GM12878 (cell line): ENCODE measurements around the gene IRF7. TPM values are rescaled to one million over a fixed set of nuclear protein-coding genes. Genes with fewer than 3 reads are reported as not detected.
A peak's percentile ranks its signal among the peaks of the same experiment; 100 is the strongest.

Experiments
- ATF2 ChIP-seq: IDR thresholded peaks from 2 replicates; pipeline ENCODE4 v1.6.1; 2012; ENCODE audit warnings: low read length, inconsistent platforms
- ESRRA ChIP-seq: IDR thresholded peaks from 2 replicates; pipeline ENCODE4 v1.6.1; 2012; ENCODE audit warnings: mild to moderate bottlenecking, low read length, improper control_type of control experiment
- IKZF1 ChIP-seq: fragments of 450-650 bp; conservative IDR thresholded peaks from 2 replicates; pipeline ENCODE4 v1.6.1; 2017; ENCODE audit warnings: antibody characterized with exemption, mild to moderate bottlenecking
- IRF3 ChIP-seq: fragments of 450-650 bp; IDR thresholded peaks from 2 replicates; pipeline ENCODE4 v1.6.1; 2014; ENCODE audit warnings: mild to moderate bottlenecking
- MEF2B ChIP-seq: fragments of 450-650 bp; IDR thresholded peaks from 2 replicates; pipeline ENCODE4 v1.6.1; 2018; ENCODE audit warnings: mild to moderate bottlenecking, moderate library complexity; ENCODE audit not compliant: partially characterized antibody, poor library complexity, severe bottlenecking
- NFYB ChIP-seq: IDR thresholded peaks from 2 replicates; pipeline ENCODE4 v1.6.1; 2011; ENCODE audit warnings: low read depth, mild to moderate bottlenecking, low read length, improper control_type of control experiment, moderate library complexity; ENCODE audit not compliant: insufficient read depth
- POU2F2 ChIP-seq: IDR thresholded peaks from 3 replicates; pipeline ENCODE4 v1.6.1; 2011; ENCODE audit warnings: low read depth, mild to moderate bottlenecking, low read length, borderline replicate concordance
- RAD21 ChIP-seq: IDR thresholded peaks from 2 replicates; pipeline ENCODE4 v1.6.1; 2011; ENCODE audit warnings: mild to moderate bottlenecking, low read depth, low read length, moderate library complexity; ENCODE audit not compliant: insufficient read depth
- RUNX3 ChIP-seq: IDR thresholded peaks from 2 replicates; pipeline ENCODE4 v1.6.1; 2012; ENCODE audit warnings: low read length, inconsistent platforms
- SP1 ChIP-seq: IDR thresholded peaks from one replicate; pipeline ENCODE4 v1.6.1; 2011; ENCODE audit warnings: low read depth, low read length
- SPI1 ChIP-seq: IDR thresholded peaks from 2 replicates; pipeline ENCODE4 v1.6.1; 2011; ENCODE audit warnings: low read depth, mild to moderate bottlenecking, low read length, moderate library complexity, borderline replicate concordance; ENCODE audit not compliant: insufficient read depth
- ZBTB33 ChIP-seq: fragments of 450-650 bp; IDR thresholded peaks from 2 replicates; pipeline ENCODE4 v1.6.1; 2017; ENCODE audit warnings: mild to moderate bottlenecking
- ZBTB40 ChIP-seq: fragments of 450-650 bp; IDR thresholded peaks from 2 replicates; pipeline ENCODE4 v1.6.1; 2016; ENCODE audit warnings: mild to moderate bottlenecking, moderate library complexity, borderline replicate concordance
- polyA plus RNA-seq, 11 experiments: library from polyadenylated mRNA; depleted of rRNA in 4 of 11; unstranded in 6 of 11; stranded (reverse) in 5 of 11; fragments of >200 nt; fragmentation: Nextera tagmentation in 4 of 11; fragmentation: Illumina TruSeq in 1 of 11; extraction: Ambion mirVana in 4 of 11; extraction: Trizol in 1 of 11; gene quantifications; 1 replicate in 1 of 11; 2 replicates in 10 of 11; pipeline versions ENCODE4 v1.2.1 to v1.2.3, GENCODE V29; 2011 to 2016; ENCODE audit warnings: inconsistent platforms in 2 of 11, missing spikeins in 2 of 11, low read depth in 1 of 11
- total RNA-seq, 4 experiments: library from RNA; depleted of rRNA in 3 of 4; stranded (reverse); fragments of >200 nt in 3 of 4; fragmentation: Illumina TruSeq in 1 of 4; extraction: Trizol in 1 of 4; gene quantifications; 2 replicates each; pipeline versions ENCODE4 v1.2.1 to v1.2.3, GENCODE V29; 2013 to 2021

IRF7 gene
- total and polyA plus RNA-seq, 10 of the 15 experiments (the other 5 are each of a cell fraction or from before 2014, with no cell fraction given), result 4.4 to 141 (median 67.6) TPM

- TF ChIP-seq IRF3, result no peak
- no peak for TF ChIP-seq ESRRA
- TF ChIP-seq RUNX3, result peak; percentile 84
- peak; percentile 23 for TF ChIP-seq SP1
- TF ChIP-seq ZBTB33, result no peak
- TF ChIP-seq NFYB, result no peak
- TF ChIP-seq ZBTB40, result no peak
- TF ChIP-seq IKZF1, result no peak
- peak; percentile 31; the same call in 1 of the 2 replicates for TF ChIP-seq SPI1
- TF ChIP-seq RAD21, result 0 out of 2 replicates have a peak, but pooled peaks have one; percentile 15
- peak; percentile 39 for TF ChIP-seq MEF2B
- peak; percentile 20; the same call in 1 of the 2 replicates for TF ChIP-seq ATF2
- TF ChIP-seq POU2F2, result 0 out of 3 replicates have a peak, but pooled peaks have one; percentile 6
These were observed 13.5 kb upstream of the IRF7 start (continued) for GRCh38 chr11:629237-629583.
